Ovary (tissue), 3 donors: Measurements from ENCODE around the gene RYR2.

Source experiments
- CTCF ChIP-seq, 3 donors: fragments of 450-650 bp in 2 of 3; fragments of 200-600 bp in 1 of 3; IDR thresholded peaks; one replicate each; pipeline versions ENCODE4 v1.5.1 to v1.8.0; 2016 to 2022; ENCODE audit warnings: antibody characterized with exemption in 3 of 3, mild to moderate bottlenecking in 1 of 3
- EP300 ChIP-seq: sonication (generic); formaldehyde crosslinking; IDR thresholded peaks from one replicate; pipeline ENCODE4 v1.6.1; 2017; ENCODE audit warnings: antibody characterized with exemption
- POLR2A ChIP-seq: fragments of 450-650 bp; IDR thresholded peaks from one replicate; pipeline ENCODE4 v1.6.1; 2017; ENCODE audit warnings: antibody characterized with exemption, mild to moderate bottlenecking, moderate library complexity
- donor health status: DM: no; HTN: no; CAD: no.

DNA sequence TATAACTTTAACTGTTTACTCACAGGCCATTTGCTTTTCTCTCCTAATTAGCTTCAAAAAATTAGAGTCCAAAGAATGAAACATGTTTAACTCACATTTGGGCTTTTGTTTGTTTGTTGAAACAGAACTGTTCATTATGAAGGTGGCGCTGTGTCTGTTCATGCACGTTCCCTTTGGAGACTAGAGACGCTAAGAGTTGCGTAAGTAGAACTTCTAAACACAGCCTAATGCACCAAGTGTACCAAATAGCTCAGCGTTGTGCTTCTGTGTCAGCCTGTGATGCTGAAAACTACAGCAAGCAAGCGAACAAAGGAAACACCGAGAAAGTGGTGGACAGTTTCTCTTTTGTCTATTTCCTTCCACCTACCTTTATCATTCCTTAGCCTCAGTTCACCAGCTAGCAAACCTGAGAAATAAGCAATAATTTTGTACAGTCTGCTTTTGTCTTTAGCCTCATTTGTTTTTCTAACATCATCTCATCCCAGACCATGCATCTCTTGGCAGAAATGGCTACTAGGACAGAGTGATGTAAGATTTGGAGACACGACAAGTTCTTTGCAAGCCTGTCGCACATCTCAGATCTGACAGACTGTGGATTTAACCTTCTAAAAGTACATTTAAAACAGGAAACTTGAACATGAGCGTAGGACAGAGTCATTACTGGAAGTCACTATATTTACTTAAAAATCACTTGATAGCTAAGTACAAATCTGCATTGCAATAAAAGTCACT lies 375.1 kb downstream of the RYR2 start:
- TF ChIP-seq CTCF (IDR thresholded peaks at IDR 0.05), result no peak
- TF ChIP-seq POLR2A, result no peak
- TF ChIP-seq EP300, result no peak
